GM12864 (cell line): ENCODE data around the gene STK36.

Experiments
- DNase-seq: peaks from one replicate; pipeline ENCODE4 v3.0.0-alpha.2; 2011; ENCODE audit warnings: low read depth
- H3K4me3 ChIP-seq: 2 replicates; pipeline ENCODE4 v1.5.1; 2011; ENCODE audit warnings: mild to moderate bottlenecking, low read depth, low read length, control low read depth
- TF ChIP-seq, protein P1 (sequence below): IDR thresholded peaks from 2 replicates; pipeline ENCODE4 v1.5.1; 2011; ENCODE audit warnings: low read depth, mild to moderate bottlenecking, moderate library complexity, low read length, control low read depth, inconsistent platforms; ENCODE audit errors: missing control alignments

STK36 gene, protein sequence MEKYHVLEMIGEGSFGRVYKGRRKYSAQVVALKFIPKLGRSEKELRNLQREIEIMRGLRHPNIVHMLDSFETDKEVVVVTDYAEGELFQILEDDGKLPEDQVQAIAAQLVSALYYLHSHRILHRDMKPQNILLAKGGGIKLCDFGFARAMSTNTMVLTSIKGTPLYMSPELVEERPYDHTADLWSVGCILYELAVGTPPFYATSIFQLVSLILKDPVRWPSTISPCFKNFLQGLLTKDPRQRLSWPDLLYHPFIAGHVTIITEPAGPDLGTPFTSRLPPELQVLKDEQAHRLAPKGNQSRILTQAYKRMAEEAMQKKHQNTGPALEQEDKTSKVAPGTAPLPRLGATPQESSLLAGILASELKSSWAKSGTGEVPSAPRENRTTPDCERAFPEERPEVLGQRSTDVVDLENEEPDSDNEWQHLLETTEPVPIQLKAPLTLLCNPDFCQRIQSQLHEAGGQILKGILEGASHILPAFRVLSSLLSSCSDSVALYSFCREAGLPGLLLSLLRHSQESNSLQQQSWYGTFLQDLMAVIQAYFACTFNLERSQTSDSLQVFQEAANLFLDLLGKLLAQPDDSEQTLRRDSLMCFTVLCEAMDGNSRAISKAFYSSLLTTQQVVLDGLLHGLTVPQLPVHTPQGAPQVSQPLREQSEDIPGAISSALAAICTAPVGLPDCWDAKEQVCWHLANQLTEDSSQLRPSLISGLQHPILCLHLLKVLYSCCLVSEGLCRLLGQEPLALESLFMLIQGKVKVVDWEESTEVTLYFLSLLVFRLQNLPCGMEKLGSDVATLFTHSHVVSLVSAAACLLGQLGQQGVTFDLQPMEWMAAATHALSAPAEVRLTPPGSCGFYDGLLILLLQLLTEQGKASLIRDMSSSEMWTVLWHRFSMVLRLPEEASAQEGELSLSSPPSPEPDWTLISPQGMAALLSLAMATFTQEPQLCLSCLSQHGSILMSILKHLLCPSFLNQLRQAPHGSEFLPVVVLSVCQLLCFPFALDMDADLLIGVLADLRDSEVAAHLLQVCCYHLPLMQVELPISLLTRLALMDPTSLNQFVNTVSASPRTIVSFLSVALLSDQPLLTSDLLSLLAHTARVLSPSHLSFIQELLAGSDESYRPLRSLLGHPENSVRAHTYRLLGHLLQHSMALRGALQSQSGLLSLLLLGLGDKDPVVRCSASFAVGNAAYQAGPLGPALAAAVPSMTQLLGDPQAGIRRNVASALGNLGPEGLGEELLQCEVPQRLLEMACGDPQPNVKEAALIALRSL (N-terminal part only)

DNA sequence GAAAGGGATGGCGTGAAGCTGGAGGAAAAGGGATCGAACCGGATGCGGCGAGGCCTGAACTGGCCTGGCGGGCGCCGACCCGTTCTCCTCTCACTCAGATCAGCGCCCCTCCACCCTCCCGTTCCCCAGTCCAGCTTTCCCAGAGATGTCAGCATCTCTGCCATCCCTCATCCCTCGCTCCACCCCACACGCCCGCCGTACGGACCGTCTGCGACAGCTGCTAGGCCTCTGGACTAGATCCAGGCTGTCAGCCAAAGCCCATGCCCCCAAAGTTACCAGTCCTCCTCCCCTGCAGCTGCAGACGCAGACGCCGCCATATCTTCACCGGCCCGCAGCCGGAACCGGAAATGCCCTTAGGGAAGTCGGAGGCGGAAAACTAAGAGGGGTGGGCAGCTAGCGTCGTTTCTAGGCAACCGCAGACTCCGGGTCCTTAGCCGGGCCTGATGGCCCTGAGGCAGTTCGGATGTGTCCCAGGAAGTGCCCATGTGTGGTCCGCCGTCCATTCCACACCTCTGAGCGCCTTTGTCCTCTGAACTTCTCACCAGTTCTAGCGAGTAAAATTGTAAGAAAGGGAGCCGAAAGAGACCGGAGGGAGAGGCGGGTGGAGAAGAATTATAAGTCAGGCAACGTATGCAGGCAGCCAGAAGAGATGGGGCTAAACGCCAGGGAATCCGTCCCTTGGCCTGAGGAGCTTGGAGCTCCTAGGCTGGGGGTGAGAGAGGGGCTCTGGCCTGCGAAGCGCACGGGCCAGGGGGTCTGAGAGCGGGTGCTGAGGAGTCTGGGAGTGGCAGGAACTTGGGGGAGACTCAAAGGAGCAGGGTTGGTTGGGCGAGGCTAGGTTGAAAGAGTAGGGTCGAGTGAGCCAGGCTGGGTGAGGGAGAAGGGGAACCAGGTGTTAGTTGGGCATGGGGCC is at the start of gene STK36, which contains the start of gene RNF25:
TSS of gene STK36 (plus strand) at position 433 of the 913 bp plus-strand sequence. CDS start 744 bp downstream, outside the sequence.
TSS of gene RNF25 (minus strand) at position 349 of the 913 bp plus-strand sequence. CDS start at position 317, 32 bp downstream.
- DNase-seq = peak; percentile 54
- TF ChIP-seq, protein P1, sequence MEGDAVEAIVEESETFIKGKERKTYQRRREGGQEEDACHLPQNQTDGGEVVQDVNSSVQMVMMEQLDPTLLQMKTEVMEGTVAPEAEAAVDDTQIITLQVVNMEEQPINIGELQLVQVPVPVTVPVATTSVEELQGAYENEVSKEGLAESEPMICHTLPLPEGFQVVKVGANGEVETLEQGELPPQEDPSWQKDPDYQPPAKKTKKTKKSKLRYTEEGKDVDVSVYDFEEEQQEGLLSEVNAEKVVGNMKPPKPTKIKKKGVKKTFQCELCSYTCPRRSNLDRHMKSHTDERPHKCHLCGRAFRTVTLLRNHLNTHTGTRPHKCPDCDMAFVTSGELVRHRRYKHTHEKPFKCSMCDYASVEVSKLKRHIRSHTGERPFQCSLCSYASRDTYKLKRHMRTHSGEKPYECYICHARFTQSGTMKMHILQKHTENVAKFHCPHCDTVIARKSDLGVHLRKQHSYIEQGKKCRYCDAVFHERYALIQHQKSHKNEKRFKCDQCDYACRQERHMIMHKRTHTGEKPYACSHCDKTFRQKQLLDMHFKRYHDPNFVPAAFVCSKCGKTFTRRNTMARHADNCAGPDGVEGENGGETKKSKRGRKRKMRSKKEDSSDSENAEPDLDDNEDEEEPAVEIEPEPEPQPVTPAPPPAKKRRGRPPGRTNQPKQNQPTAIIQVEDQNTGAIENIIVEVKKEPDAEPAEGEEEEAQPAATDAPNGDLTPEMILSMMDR = no peak
- H3K4me3 ChIP-seq = peak within 1 kb of the TSS; percentile 86

DNA sequence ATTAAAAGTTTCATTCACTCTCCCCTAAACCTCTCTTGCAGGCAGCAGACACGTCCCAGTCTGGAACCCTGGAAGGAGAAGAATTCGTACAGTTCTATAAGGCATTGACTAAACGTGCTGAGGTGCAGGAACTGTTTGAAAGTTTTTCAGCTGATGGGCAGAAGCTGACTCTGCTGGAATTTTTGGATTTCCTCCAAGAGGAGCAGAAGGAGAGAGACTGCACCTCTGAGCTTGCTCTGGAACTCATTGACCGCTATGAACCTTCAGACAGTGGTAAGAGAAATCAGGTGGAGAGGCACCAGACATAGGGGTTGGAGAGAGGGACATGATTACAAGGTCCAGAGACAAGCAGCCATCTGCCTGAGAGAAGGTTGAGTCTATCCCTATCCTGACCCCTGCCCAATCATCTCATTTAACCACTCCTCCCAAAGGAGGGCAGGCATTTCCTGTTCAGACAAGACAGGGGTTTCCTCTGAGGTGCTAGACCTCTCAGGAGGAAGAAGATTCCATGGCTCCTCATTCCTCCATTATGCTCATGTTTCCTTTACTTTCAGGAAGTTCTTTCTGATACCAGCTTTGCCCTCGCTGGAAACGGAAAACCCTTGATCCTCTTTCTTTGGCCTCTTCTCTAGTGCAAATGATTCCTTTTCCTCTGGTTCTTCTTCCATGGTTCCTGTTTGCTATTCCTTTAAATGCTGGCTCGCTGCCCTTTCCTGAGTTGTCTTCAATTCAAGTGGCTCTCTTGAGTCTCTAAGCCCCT is 49.1 kb upstream of the STK36 start:
- DNase-seq = no peak
- TF ChIP-seq, protein P1 = no peak
- no peak overlapping the region for H3K4me3 ChIP-seq

DNA sequence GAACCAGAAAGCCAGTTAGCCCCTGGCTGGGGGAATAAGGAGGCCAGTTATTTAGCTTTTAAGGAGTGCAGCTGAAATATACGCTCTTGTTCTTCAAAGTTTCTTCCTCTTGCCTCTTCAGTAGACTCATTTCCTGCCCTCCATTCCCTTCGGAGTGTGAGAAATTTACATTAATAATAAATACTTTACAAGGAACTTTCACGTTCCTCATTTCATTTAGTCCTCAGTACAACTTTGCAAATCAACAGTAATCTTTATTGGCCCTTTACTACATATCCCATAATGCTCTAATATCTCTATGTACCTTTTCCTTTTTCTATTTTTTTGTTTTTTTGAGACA is 48.5 kb upstream of the STK36 start:
- DNase-seq = no peak
- no peak overlapping the region for H3K4me3 ChIP-seq

DNA sequence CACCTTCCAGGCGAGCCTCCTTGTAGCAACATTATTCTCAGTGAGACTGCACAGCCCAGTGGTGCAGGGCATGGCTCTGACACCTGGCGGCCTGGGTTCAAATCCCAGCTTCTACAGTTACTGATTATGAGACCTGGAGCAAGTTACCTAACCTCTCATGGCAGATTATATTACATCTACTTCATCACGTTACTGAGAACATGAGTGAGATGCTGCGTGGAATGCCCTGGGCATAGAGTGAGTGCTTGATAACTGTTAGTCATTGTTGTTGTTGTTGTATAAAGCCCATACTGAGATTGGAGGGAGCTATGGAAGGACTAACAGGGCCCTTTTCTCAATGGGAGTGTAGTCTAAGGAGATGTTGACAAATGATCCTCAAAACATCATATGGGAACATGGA is 45.5 kb upstream of the STK36 start:
- TF ChIP-seq, protein P1 = no peak
- no peak overlapping the region for H3K4me3 ChIP-seq
- DNase-seq = no peak

More for the DNA sequence above, 48.5 kb upstream of the STK36 start:
- TF ChIP-seq, protein P1 = no peak

DNA sequence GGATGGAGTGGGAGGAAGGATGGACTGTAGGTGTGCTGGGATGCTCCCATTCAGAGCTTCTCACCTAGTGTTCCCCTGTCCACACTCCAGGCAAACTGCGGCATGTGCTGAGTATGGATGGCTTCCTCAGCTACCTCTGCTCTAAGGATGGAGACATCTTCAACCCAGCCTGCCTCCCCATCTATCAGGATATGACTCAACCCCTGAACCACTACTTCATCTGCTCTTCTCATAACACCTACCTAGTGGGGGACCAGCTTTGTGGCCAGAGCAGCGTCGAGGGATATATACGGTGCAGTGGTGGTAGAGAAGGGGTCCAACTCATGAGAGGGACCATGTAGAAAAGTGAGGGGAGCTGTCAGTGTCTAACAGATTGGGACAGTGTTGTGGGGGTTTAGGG is 43.9 kb upstream of the STK36 start:
- no peak for DNase-seq
- no peak overlapping the region for H3K4me3 ChIP-seq
- TF ChIP-seq, protein P1 = no peak
